GM18867 (cell line): Measurements from ENCODE around the gene TMEM74B.

Source experiments
- ATAC-seq: cut with Tn5 transposase; IDR thresholded peaks from one replicate; pipeline ENCODE4 v1.9.1; 2021; ENCODE audit warnings: mild to moderate bottlenecking, moderate library complexity; ENCODE audit not compliant: unreplicated experiment

Gene TMEM74B

DNA sequence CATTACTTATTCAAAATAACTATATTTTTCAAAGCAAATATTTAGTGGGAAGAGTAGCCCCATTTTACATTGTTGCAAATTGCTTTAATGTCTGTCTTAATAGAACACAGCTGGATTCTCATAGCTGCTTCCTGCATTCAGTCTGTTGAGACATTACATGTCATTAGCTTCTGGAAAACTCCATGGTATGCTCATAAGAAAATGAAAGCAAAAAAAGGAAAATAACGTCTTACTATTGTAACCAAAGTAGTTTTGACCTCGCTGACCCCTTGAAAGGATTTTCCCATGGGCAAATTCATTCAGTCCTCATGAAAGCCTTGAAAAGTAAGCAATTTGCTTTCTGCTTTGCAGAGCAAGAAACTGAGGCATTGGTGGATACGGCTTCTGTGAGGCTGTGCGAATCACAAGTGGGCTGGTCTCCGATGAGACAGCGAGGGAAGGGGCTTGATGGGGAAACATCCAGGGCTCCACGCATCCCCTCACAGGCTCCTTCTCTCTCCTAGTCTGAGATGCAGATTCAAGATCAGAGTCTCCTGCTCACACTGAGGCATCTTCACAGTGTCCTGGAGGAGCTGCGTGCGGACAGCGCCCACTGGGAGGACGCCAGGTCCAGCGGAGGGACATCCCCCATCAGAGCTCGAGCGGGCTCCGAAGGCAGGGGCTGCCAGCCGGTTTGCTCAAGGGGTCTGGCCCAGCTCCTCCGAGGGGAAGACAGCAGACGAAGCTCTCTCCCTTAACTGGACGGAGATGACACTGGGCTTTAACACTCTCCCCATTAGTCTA lies 21.8 kb upstream of the TMEM74B start:
- no peak for ATAC-seq

DNA sequence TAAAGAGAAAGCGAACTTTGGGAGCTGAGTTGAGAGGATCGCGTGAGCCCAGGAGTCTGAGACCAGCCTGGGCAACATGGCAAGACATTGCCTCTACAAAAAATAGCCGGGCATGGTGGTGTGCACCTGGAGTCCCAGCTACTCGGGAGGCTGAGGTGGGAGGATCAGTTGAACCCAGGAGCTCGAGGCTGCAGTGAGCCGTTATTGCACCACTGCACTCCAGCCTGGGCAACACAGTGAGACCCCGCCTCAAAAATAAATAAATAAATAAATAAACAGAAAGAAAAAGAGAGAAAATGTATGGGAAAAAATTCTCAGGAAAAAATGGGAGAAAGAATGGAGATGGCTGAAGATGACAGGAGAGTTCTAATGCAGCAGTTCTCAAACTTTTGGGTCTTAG lies 21.0 kb upstream of the TMEM74B start:
- ATAC-seq: no peak

DNA sequence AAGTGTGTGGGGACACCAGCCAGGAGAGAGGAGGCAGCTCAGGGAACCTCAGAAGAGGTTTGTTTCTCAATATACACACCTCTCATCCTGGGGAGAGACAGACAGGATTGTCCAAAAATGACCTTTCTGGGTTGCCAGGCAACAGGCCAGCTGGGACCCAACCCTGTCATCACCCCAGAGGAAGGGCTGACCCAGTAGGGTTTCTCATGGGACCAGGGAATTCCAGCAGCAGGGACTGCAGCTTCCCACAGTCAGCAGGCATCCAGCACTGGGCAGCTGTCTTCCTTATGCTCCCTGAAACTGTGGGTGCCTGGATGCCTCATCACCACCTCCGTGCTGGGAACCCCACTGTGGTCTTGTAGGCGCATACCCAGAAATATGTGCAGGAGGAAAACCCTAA lies 19.8 kb upstream of the TMEM74B start:
- no peak for ATAC-seq

GRCh38 chr20:1204113-1204512 lies 19.3 kb upstream of the TMEM74B start:
- no peak for ATAC-seq

DNA sequence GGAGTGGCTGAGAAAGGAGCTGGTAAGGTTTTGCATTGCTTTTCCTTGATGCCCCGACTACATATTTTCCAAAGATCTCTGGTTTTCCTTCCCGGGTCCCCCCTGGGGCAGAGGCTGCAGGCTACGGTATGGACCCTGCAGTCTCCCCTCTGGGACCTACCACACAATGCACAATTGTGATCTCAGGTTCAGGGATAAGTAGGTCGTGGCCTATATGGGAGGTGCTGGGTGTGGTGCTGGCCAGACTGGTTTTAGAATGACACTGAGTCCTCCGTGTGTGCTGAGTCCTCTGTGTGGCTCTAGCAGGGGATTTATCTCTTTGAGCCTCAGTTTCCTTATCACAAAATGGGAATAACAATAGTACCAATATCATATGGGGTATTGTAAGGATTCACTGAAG lies 18.8 kb upstream of the TMEM74B start:
- ATAC-seq: no peak

DNA sequence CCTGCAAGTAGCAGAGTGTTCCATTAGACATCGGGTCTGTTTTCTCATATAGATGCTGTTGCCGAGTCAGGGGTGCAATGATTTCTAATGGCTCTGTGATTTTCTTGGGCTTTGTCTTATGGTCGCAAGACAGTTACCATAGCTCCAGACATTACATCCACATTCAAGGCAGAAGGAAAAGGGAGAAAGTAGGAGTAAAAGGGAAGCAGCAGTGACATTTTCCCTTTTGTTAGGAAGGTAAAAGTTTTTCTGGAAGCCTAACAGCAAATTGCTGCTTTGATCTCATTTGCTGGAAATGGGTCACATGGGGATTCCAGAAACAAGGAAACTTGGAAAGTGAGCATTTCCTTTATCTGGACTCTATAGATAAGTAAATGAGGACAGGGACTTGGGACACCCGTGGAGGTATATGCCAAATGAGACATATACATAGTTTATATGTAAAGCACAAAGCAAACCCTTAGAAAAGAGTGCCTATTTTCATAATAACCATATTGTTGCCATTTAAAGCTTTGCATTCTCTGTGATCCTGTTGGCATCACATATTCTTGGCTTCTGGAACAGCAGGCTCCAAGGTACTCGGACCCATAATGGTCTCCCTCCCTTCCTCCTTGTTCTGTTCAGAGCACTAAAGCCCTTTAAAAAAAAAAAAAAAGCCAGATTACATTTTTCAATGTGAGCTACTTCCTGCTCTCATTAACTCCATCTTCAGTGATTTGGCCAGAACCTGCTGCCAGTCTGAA lies 18.2 kb upstream of the TMEM74B start, which contains the start of gene C20orf202:
Gene C20orf202 (plus strand): TSS at position 693 of the 743 bp plus-strand sequence. CDS start 132 bp downstream, outside the sequence.
- ATAC-seq: no peak

- ATAC-seq: no peak
These were observed 15.2 kb upstream of the TMEM74B start for GRCh38 chr20:1199964-1200363.

- ATAC-seq: no peak
These were observed 14.6 kb upstream of the TMEM74B start for GRCh38 chr20:1199212-1199873.

DNA sequence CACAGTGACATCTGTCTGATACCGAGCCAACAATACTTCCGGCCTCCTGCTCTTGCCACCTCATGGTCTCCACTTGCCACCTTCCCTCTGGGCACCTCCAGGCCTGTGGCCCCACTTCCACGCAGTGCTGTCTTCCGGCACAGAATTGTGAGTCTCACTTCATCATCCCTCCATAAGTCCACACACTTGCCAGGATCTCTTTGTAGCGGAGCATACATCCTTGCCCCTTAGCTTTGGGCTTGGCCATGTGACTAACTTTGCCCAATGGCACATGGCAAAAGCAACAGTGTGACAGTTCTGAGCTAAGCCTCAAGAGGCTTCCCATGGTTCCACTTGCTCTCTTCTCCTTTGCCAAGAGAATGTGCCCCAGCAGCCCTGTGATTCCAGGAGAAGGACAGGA lies 14.0 kb upstream of the TMEM74B start:
- no peak for ATAC-seq

- ATAC-seq: no peak
These were observed 13.0 kb upstream of the TMEM74B start for GRCh38 chr20:1197801-1198200.

DNA sequence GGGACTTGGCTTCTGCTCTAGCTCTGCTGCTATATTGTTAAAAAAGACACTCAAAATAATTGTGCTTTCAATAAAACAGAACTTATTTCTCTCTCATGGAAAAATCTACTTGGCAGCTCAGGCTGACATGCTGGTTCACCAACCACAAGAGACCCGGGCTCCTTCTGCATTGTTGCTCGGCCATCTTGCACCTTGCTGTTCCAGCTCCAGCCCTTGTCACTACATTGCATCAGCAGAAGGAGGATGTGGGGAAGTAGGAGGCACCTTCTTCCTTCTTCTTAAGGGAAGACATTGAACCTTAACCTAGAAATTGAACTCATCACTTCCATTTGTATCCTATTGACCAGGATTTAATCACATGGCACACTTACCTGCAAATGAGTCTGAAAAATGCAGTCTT lies 11.9 kb upstream of the TMEM74B start:
- ATAC-seq: no peak

DNA sequence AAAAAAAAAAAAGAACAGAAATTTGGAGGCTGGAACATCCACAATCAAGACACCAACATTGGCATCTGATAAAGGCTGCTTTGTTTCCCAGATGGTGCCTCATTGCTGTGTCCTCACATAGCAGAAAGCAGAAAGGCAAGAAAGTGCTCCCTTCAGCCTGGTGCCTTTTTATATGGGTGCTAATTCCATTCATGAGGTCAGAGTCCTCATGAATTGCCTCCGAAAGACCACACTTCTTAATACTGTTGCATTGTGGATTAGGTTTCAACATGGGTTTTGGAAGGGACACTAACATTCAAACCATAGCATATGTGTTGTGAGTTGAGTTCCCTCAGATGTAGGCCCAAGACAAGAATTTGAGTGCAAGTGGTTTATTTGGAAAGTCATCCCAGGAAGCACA lies 10.4 kb upstream of the TMEM74B start:
- ATAC-seq: no peak

DNA sequence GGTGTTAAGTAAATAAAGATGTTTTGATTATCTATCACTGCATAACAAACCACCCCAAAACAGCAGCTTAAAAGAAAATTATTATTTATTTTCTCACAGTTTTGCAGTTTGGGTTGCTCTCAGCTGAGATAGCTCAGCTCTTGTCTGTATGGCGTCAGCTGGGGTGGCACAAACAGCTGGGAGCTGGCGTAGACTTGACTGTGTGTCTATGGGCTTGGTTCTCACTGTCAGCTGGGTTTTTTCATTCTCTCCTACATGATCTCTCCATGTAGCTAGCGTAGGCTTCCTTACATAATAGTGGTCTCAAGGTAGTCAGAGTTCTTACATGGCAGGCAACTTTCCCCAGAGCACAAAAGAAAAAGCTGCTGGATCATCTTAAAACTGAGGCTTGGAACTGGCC lies 6.5 kb upstream of the TMEM74B start:
- ATAC-seq: no peak

- ATAC-seq: no peak
These were observed 6.1 kb upstream of the TMEM74B start for GRCh38 chr20:1190847-1191246.

- no peak for ATAC-seq
These were observed 5.0 kb upstream of the TMEM74B start for GRCh38 chr20:1189827-1190226.

GRCh38 chr20:1188347-1188746 lies 3.6 kb upstream of the TMEM74B start:
- ATAC-seq: no peak

DNA sequence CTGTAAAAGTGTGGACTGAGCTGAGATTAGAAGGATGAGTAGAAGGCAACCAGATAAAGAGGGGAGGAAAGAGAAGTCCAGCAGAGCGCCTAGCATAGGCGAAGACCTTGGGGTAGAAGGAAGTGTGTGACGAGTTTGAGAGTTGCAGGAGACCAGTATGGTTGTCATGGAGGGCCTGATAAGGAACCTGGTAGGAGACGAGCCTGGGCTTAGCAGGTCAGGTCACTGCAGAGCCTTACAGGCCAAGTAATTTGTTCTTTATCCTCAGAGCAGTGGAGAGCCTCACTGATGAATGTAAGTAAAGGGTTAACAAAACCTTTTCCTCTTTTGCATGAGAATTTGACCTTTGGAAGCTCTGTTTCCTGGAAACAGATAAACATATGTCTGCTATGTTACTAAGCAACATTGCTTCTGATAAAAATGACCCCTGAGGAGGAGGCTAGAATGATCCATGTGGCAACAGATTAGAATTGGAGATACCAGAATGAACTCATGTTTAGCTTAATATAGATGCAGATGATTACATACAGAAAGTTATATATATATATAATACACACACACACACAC lies 2.9 kb upstream of the TMEM74B start:
- no peak for ATAC-seq

- no peak for ATAC-seq
These were observed 1.7 kb upstream of the TMEM74B start for GRCh38 chr20:1186367-1186991.

DNA sequence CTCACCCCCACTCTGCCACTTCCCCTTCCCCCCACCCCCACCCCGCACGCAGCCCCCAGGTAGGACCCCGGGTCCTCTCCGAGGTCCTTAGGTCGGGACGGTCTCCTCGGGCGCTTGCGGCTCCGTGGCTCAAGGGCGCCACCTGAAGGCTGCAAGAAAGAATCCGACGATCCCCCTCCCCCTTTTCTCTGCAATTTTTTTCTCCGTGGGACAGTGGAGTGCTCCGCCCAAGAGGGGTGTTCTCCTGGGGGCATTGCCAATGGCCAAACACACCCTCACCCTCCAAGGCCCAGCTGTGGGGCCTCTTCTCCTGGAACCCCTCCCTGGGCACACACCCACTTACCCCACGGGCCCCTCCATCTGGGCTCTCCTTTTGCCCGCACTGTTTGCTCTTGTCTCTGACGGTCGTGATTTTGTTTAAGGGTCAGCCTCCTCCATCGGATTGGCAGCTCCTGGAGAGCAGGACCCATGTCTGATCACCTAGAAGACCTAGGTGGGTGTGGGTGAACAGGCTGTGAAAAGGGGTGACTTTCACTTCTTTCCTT lies 1.1 kb upstream of the TMEM74B start:
- no peak for ATAC-seq

DNA sequence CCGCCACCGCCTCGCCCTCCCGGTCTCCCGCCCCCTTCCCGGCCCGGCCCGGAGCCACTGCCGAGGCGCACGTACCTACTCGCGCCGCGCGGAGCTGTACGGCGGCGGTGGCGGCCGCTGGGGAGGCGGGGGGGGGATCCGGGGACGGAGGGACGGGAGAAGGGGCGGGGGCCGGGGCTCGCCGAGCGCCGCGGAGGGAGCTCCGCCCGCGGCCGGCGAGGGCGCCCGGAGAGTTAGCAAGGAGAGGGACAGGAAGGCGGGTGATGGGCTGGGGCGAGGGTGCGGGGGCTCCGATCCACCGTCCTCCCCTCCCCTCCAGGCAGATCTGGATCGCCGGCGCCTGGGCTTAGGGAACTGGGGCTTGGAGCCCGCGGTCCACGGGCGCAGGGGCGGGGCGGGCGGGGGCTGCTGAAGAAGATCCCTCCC lies 548 bp upstream of the TMEM74B start:
- no peak for ATAC-seq

DNA sequence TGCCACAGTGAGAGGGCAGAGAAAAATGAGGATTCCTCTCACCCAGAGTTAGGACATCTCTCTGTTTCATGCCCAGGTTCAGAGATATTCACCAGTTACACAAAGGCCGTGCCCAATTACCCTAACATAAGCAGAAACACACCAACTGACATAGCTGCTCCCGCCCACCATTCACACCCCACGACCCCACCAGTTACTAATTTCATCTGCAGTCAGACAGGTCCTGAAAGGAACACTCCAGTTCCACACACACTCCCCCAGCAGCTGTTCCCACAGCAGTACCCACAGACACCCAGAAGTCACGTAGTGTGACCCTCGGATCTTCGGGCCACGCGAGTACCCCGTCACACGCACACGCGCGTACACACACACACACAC lies 532 bp downstream of the TMEM74B start:
- ATAC-seq: no peak
